Stimulated activated CD4-positive, alpha-beta T cell treated with anti-CD3 and anti-CD28 coated beads, Interleukin-1b, Interleukin-23, amount 100 ng/mL, for 1 hour (primary cell): Measurements from ENCODE around the gene IFITM10.

Experiments used
- DNase-seq, 2 donors: peaks; one replicate each; pipeline ENCODE4 v3.0.0-alpha.2; 2020; ENCODE audit warnings: low read depth in 2 of 2

The IFITM10 gene

DNA sequence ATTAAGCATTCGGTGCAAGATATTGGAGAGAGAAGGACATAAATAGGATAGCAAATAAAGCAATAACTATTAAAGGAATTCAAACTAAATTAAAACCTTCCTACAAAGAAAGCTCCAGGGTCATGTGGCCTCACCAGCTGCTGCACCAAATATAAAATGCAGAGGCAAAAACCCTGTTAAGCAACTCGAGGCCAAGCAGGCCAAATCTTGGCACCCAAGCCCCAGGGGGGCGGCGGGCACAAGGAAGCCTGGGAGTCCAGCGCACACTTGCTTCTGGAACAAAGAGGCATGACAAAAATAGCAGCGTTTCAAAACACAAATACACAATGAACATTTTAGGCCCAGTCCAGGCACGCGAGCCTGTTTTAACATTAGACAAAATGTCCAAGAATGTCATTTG, 32.6 kb downstream of the IFITM10 start:
- DNase-seq: no peak

GRCh38 chr11:1714908-1715885, 35.2 kb downstream of the IFITM10 start:
- DNase-seq: no peak

DNA sequence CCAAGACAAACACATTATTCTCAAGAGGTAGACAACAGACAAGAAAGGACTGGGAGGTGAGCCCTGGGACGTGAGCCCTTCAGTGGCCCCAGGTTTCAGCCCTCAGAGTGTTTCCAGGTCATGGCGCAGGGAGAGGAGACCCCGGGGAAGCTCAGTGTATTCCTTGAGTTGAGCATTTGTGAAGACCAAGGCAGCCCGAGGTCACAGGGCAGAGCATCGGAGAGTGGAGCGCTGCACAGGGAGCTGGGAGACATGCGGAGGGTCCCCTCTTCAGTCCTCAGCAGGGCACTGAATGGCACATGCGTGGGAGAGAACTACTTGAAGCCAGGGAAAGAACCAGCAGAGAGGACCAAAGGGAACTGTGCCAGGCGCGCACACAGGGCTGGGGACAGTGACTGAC, 41.7 kb downstream of the IFITM10 start:
- no peak for DNase-seq

GRCh38 chr11:1707751-1708150, 42.6 kb downstream of the IFITM10 start:
- DNase-seq: no peak

GRCh38 chr11:1706634-1707400, 43.6 kb downstream of the IFITM10 start:
- no peak for DNase-seq

DNA sequence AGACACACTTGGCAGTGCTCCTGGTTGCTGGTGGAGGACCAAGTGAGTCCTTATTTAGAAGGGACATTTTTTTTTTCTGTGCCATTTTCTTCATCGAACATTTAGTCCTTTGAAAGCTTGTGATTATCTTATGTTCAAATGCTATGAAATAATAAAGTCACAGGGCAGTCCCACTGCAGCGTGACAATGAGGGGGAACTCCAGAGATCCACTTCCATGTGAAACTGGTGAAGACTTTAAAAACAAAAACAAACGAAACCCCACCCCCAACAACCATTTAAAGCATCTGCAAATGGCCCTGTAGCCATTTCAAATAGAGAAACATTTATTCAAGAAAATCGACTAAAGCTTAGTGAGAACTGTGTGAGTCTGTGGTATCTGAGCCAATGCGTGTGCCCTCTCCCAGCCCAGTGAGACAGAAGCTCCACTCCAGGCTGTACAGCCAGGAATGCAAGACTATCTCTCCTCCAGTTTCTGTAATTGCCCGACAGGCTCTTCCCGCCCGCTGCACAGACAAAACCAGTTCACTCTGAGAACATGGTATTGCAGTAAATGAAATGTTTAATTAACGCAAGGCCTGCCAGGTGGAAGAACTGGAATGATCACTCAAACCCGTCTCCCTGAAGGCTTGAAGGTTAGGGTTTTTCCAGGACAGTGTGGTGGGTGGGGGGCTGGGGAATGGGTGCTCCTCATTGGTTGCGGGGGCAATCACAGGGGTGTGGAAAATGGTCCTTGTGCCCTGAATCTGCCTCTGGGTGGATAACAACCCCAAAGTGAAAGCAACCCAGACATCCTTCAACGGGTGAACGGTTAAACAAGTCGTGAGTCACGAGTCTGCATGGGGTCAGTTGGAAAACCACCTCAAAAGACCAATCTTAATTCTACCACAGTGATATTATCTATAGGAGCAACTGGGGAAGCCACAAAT, 45.0 kb downstream of the IFITM10 start:
- no peak for DNase-seq

GRCh38 chr11:1703146-1703545, 47.2 kb downstream of the IFITM10 start:
- DNase-seq: no peak

GRCh38 chr11:1702506-1702905, 47.9 kb downstream of the IFITM10 start:
- no peak for DNase-seq

DNA sequence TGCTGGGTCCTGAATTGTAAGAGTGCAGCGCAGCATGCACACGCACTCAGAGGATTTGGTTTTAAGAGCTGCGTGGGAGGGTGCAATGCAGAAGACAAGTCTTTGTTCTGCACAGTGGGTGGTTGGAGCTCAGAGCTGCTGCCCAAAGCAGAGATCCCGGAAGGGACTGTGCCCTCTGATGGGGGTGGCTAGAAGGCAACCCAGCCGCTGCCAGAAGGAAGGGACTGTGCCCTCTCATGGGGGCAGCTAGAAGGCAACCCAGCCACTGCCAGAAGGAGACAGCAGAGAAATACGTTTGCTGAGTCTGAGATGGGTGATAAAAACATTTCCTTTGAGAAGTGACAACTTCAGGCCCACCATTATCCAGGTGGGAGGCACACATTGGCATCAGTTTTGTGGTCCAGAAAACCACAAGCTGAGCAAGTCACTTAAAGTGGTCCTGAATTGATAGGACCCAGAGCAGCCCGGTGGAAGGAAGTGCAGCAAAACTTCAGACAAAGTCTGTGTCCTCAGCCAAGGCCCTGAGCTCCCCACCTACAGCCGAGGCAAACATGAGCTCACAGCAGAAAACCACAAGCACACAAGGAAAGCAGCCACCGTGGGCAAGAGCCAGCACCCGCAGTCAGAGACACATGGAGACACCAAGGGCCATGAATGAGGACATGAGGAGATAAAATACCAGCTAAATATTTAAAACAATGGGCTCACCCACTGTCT, 49.1 kb downstream of the IFITM10 start:
- no peak for DNase-seq

DNA sequence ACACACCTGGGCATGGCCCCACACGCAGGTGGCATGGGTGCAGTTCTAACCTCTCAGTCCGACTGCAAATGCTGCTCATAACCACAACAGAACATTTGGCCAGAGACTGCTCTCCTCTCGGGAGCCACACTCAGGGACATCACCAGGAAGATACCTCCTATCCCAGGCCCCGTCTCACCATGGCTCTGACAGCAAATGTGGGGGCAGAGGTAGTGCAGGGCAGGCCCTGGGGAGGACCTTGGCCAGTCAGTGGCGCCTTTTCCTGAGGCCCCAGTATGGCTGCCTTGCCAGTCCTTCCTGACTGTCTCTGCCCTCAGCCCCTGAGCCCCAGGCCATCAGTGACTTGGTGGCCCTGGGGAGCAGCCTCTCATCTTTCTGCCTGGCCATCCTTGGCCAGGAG, 50.6 kb downstream of the IFITM10 start:
- no peak for DNase-seq

DNA sequence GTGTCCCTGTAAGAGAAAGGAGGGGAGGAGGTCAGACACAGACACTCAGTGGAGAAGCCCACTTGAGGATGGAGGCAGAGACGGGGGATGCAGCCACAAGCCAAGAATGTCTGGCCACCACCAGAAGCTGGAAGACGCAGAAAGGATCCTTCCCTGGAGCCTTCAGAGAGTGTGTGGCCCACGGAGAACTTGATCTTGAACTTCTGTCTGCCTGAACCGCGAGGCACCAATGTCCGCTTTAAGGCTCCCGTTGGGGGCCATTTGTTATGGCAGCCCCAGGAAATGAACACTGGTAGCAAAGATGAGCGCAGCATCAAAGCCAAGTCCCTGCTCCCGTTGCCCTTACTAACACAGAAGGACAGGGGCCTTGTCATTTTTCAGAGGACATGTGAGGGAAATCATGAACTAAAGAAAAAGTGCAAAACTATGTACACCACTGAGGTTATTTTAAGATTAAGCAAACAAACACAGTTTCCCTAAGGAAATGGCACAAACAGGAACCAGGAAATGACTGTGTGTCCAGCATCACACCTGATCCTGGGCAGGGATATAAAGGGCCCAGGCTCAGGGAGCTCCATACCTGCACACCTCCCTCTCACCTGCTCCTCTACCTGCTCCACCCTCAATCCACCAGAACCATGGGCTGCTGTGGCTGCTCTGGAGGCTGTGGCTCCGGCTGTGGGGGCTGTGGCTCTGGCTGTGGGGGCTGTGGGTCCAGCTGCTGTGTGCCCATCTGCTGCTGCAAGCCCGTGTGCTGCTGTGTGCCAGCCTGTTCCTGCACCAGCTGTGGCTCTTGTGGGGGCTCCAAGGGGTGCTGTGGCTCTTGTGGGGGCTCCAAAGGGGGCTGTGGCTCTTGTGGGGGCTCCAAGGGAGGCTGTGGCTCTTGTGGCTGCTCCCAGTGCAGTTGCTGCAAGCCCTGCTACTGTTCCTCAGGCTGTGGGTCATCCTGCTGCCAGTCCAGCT, 53.5 kb downstream of the IFITM10 start, which contains the start of gene KRTAP5-6:
Gene KRTAP5-6, plus strand, starts transcription at position 588 of the 963 bp plus-strand sequence. Its CDS starts 51 bp downstream, at position 639.
- DNase-seq: no peak

DNA sequence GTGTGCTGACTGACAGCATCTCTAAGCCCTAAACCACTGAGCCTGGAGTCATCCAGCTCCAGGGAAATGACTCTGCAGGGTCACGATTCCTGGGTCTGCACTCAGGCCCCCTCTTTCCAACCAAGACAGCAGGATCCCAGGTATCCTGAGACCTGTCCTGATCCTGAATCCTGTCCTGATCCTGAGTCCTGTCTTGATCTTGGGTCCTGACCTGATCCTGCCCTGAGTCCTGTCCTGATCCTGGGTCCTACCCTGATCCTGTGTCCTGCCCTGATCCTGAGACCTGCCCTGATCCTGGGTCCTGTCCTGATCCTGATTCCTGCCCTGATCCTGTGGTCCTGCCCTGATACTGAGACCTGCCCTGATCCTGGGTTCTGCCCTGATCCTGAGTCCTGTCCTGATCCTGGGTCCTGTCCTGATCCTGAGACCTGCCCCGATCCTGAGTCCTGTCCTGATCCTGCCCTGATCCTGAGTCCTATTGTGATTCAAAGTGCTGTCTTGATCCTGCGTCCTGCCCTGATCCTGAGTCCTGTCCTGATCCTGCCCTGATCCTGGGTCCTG, 54.8 kb downstream of the IFITM10 start:
- no peak for DNase-seq

GRCh38 chr11:1694846-1695547, 55.4 kb downstream of the IFITM10 start:
- DNase-seq: no peak

- DNase-seq: peak; percentile 65 to 89
These were observed 56.1 kb downstream of the IFITM10 start for GRCh38 chr11:1694064-1694845.

- DNase-seq: peak; percentile 40 to 62
These were observed 56.9 kb downstream of the IFITM10 start for GRCh38 chr11:1693327-1694063.

DNA sequence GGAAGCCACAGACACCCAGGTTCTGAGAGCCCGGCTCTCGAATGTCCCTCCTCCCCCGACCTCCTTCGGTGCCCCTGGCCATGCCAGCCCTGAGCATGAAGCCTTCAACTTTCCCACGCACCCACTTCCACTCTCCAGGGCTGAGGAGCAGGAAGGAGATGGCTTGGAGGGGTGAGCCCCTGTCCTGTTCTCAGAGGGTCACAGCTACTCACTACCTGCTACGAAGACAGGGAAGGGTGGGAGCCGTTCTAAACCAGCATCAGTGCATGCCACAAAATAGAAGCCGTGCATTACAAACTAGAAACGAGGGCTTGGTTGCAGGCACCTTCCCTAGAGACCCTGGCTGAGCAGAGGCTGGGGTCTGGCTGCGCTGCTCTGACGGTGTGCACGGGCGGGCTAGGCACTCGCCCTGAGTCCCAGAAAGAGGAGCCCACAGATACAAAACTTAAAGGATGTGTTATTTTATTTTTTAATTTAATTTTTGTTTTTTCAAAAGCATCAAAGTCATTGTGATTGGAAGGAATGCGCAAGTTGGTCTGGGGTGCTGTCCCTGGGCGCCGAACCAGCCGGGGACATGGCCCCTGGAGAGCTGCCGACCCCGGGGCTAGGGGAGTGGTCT, 57.6 kb downstream of the IFITM10 start:
- DNase-seq: no peak
